MCF 10A (cell line): ENCODE measurements around the gene LIX1L. TPM values are rescaled to one million over a fixed set of nuclear protein-coding genes. Genes with fewer than 3 reads are reported as not detected.

Experiments
- BruUV-seq: library from RNA; stranded (reverse); fragments of 400-500 nt; replicated peaks from 2 replicates; lab custom pipeline; 2021; lab: Mats Ljungman, UMichigan
- CTCF ChIA-PET: fragments of 300-600 bp; sonication (Branson Sonifier 250); formaldehyde crosslinking; extraction: SDS; loops from one replicate; lab custom pipeline; 2021; ENCODE audit warnings: antibody characterized with exemption, inconsistent platforms; lab: Yijun Ruan, JAX
- POLR2A ChIA-PET: fragments of 300-600, 350-650 bp; sonication (Branson Sonifier 250); formaldehyde crosslinking; extraction: SDS; loops from one replicate; lab custom pipeline; 2020; ENCODE audit warnings: antibody characterized with exemption, inconsistent platforms; lab: Yijun Ruan, JAX
- DNase-seq: peaks from one replicate; pipeline ENCODE4 v3.0.0-alpha.2; 2018; ENCODE audit not compliant: unreplicated experiment
- H3K27ac Mint-ChIP-seq: one replicate; pipeline ENCODE4 v1.8.0; 2022; ENCODE audit warnings: mild to moderate bottlenecking, low read depth, mixed read lengths; ENCODE audit not compliant: unreplicated experiment
- H3K27me3 Mint-ChIP-seq: one replicate; pipeline ENCODE4 v1.8.0; 2022; ENCODE audit warnings: mixed read lengths; ENCODE audit not compliant: insufficient read depth, unreplicated experiment
- H3K36me3 Mint-ChIP-seq: one replicate; pipeline ENCODE4 v1.8.0; 2022; ENCODE audit warnings: mild to moderate bottlenecking, moderate library complexity, mixed read lengths; ENCODE audit not compliant: insufficient read depth, unreplicated experiment
- H3K4me1 Mint-ChIP-seq: one replicate; pipeline ENCODE4 v1.8.0; 2022; ENCODE audit warnings: mixed read lengths; ENCODE audit not compliant: insufficient read depth, unreplicated experiment
- H3K4me3 Mint-ChIP-seq: one replicate; pipeline ENCODE4 v1.8.0; 2022; ENCODE audit warnings: mild to moderate bottlenecking, moderate library complexity, mixed read lengths; ENCODE audit not compliant: unreplicated experiment
- H3K9me3 Mint-ChIP-seq: one replicate; pipeline ENCODE4 v1.8.0; 2022; ENCODE audit warnings: mixed read lengths; ENCODE audit not compliant: unreplicated experiment
- CTCF ChIP-seq: fragments of 200-600 bp; IDR thresholded peaks from one replicate; pipeline ENCODE4 v1.8.0; 2022; ENCODE audit warnings: antibody characterized with exemption, mild to moderate bottlenecking; ENCODE audit not compliant: unreplicated experiment
- intact Hi-C: fragments of 100-400 bp; cut with micrococcal nuclease; formaldehyde crosslinking; loops from 2 replicates; pipeline ENCODE4 v1.14.1; 2022
- total RNA-seq: library from RNA; stranded (reverse); gene quantifications from 2 replicates; pipeline ENCODE4 v1.2.3, GENCODE V29; 2022

Gene LIX1L
- total RNA-seq, 1 experiment from 2014 or later = 42.1 TPM

GRCh38 chr1:145952903-145953302 is 4.9 kb downstream of the LIX1L start:
- Mint-ChIP-seq H3K4me1 (peaks cover 39% of the 10 kb centered on the region), H3K9me3 (no peaks in the 10 kb centered on the region), H3K27ac (no peak overlapping the region), H3K27me3 (no peaks in the 10 kb centered on the region), H3K36me3 (peaks cover 17% of the 10 kb centered on the region), H3K4me3 (no peak overlapping the region)
- no peak for DNase-seq
- no TSS peak for BruUV-seq
- intact Hi-C loops = no loop called here
- ChIA-PET POLR2A (interaction anchor here (0.7 to 7.0 kb wide), 6 partner anchors 13 to 99 kb away, joined by 3 to 109 read pairs (median 8); partner anchors contain the start of genes ANKRD34A, PEX11B, POLR3GL and RBM8A), CTCF (interaction anchor here (1.2 to 1.3 kb wide), 2 partner anchors 26 to 43 kb away, joined by 4 read pairs; partner anchors contain the start of genes ITGA10 and RBM8A)
- TF ChIP-seq CTCF = no peak

GRCh38 chr1:145951526-145951925 is 6.3 kb downstream of the LIX1L start:
- BruUV-seq = no TSS peak
- intact Hi-C loops = no loop called here
- H3K4me1 Mint-ChIP-seq = peaks cover 30% of the 10 kb centered on the region
- H3K27me3 Mint-ChIP-seq = no peaks in the 10 kb centered on the region
- H3K27ac Mint-ChIP-seq = no peak overlapping the region
- CTCF ChIA-PET = interaction anchor here (0.6 to 1.2 kb wide), 3 partner anchors 11 to 81 kb away, joined by 3 to 5 read pairs (median 4); partner anchors contain the start of gene ITGA10
- TF ChIP-seq CTCF = no peak
- H3K36me3 Mint-ChIP-seq = peaks cover 17% of the 10 kb centered on the region
- H3K9me3 Mint-ChIP-seq = no peaks in the 10 kb centered on the region
- H3K4me3 Mint-ChIP-seq = no peak overlapping the region
- no peak for DNase-seq
- POLR2A ChIA-PET = interaction anchor here (1.0 to 2.6 kb wide), 4 partner anchors 9 to 33 kb away, joined by 3 to 12 read pairs (median 4); partner anchors contain the start of genes PEX11B and RBM8A

- no peaks in the 10 kb centered on the region for H3K9me3 Mint-ChIP-seq
- ChIA-PET CTCF (interaction anchor here (0.6 to 1.7 kb wide), 3 partner anchors 40 to 220 kb away, joined by 3 to 4 read pairs (median 3); no protein-coding TSS in a partner anchor), POLR2A (interaction anchor here (0.6 to 2.2 kb wide), 8 partner anchors 8 to 42 kb away, joined by 3 to 8 read pairs (median 4); partner anchors contain the start of genes ANKRD34A, POLR3GL and RBM8A)
- H3K27ac Mint-ChIP-seq = no peak overlapping the region
- DNase-seq = no peak
- BruUV-seq = no TSS peak
- no peaks in the 10 kb centered on the region for H3K27me3 Mint-ChIP-seq
- intact Hi-C loops = no loop called here
- peaks cover 29% of the 10 kb centered on the region for H3K36me3 Mint-ChIP-seq
- no peak overlapping the region for H3K4me3 Mint-ChIP-seq
- TF ChIP-seq CTCF = no peak
- peaks cover 7% of the 10 kb centered on the region for H3K4me1 Mint-ChIP-seq
Observed at GRCh38 chr1:145949219-145949618, 8.6 kb downstream of the LIX1L start.

- no peaks in the 10 kb centered on the region for H3K27me3 Mint-ChIP-seq
- POLR2A ChIA-PET = no interaction called here
- no peaks in the 10 kb centered on the region for H3K9me3 Mint-ChIP-seq
- intact Hi-C loops = no loop called here
- H3K27ac Mint-ChIP-seq = no peak overlapping the region
- no peak for DNase-seq
- BruUV-seq = no TSS peak
- no peak for TF ChIP-seq CTCF
- no peak overlapping the region for H3K4me3 Mint-ChIP-seq
- peaks cover 5% of the 10 kb centered on the region for H3K4me1 Mint-ChIP-seq
- H3K36me3 Mint-ChIP-seq = peaks cover 44% of the 10 kb centered on the region
- CTCF ChIA-PET = interaction anchor here (0.8 kb wide), 1 partner anchor 11 kb away, joined by 3 read pairs; the partner anchor contains the start of gene LIX1L
Observed at GRCh38 chr1:145947551-145947950, 10.3 kb downstream of the LIX1L start.
